ENCODE measurements around the gene VDAC1.
"Not testable (repeated sequence)": the region's sequence is repeated elsewhere in the genome, so short reads cannot be mapped to it uniquely, and the experiment has no call there.

The VDAC1 gene

GRCh38 chr5:133938039-133938821 is 66.5 kb downstream of the VDAC1 start:
- DNase-seq = no peak

- not testable (repeated sequence) for DNase-seq
Observed at GRCh38 chr5:133937628-133938027, 67.1 kb downstream of the VDAC1 start.

- DNase-seq = no peak
Observed at GRCh38 chr5:133936651-133937015, 68.1 kb downstream of the VDAC1 start.

GRCh38 chr5:133935991-133936650 is 68.7 kb downstream of the VDAC1 start:
- DNase-seq = not testable (repeated sequence)

GRCh38 chr5:133935667-133935940 is 69.2 kb downstream of the VDAC1 start:
- no peak for DNase-seq

- DNase-seq = no peak
Observed at GRCh38 chr5:133934822-133935666, 69.7 kb downstream of the VDAC1 start.

- DNase-seq = no peak
Observed at GRCh38 chr5:133934311-133934710, 70.5 kb downstream of the VDAC1 start.

- DNase-seq = no peak
Observed at GRCh38 chr5:133933670-133934295, 71.0 kb downstream of the VDAC1 start.

- no peak for DNase-seq
Observed at GRCh38 chr5:133933169-133933509, 71.6 kb downstream of the VDAC1 start.

- DNase-seq = peak; percentile 9
Observed at GRCh38 chr5:133932441-133933168, 72.2 kb downstream of the VDAC1 start.

- no peak for DNase-seq
Observed at GRCh38 chr5:133931546-133931945, 73.2 kb downstream of the VDAC1 start.

GRCh38 chr5:133930813-133931090 is 74.0 kb downstream of the VDAC1 start:
- no peak for DNase-seq

- peak; percentile 52 for DNase-seq
Observed at GRCh38 chr5:133930061-133930812, 74.5 kb downstream of the VDAC1 start.

GRCh38 chr5:133928587-133929393 is 76.0 kb downstream of the VDAC1 start:
- no peak for DNase-seq

GRCh38 chr5:133927300-133928180 is 77.2 kb downstream of the VDAC1 start:
- no peak for DNase-seq

GRCh38 chr5:133926489-133927299 is 78.1 kb downstream of the VDAC1 start:
- DNase-seq = no peak

GRCh38 chr5:133925866-133926488 is 78.8 kb downstream of the VDAC1 start:
- no peak for DNase-seq

GRCh38 chr5:133925269-133925668 is 79.5 kb downstream of the VDAC1 start:
- DNase-seq = no peak
